GM10248 (cell line): ENCODE data around the gene WNT16.

ENCODE experiments used
- CTCF ChIA-PET: fragments of 300-600 bp; sonication (Branson Sonifier 250); formaldehyde crosslinking; extraction: SDS; loops from one replicate; lab custom pipeline; 2021; ENCODE audit warnings: antibody characterized with exemption; lab: Yijun Ruan, JAX
- POLR2A ChIA-PET: fragments of 350-650 bp; sonication (Branson Sonifier 250); formaldehyde crosslinking; extraction: SDS; loops from one replicate; lab custom pipeline; 2020; ENCODE audit warnings: antibody characterized with exemption; lab: Yijun Ruan, JAX
- DNase-seq: peaks from one replicate; pipeline ENCODE4 v3.0.0; 2012; ENCODE audit errors: extremely low spot score
- TF ChIP-seq, protein P1 (sequence below): IDR thresholded peaks from 2 replicates; pipeline ENCODE4 v1.5.1; 2012; ENCODE audit warnings: mild to moderate bottlenecking, low read depth; ENCODE audit errors: extremely low read depth, missing control alignments, control extremely low read depth

The WNT16 gene

DNA sequence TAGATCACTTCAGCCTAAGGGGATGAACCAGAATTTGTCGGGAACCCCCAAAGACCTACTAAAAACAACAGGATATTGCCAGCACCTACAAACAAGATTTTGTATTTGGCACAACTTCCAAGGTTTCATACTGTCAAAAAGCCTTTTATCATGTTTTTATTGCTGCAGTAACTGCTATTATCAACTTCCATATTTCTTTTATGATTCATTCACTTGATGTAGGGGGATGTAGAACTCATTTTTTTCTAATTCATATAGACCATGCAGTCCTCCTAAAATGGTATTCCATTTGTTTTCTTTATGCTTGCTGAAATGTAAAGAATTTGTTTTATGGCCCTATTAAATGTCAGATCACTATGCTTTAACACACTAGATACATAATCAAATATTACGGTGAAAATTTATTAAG, 30.0 kb upstream of the WNT16 start:
- TF ChIP-seq, protein P1, sequence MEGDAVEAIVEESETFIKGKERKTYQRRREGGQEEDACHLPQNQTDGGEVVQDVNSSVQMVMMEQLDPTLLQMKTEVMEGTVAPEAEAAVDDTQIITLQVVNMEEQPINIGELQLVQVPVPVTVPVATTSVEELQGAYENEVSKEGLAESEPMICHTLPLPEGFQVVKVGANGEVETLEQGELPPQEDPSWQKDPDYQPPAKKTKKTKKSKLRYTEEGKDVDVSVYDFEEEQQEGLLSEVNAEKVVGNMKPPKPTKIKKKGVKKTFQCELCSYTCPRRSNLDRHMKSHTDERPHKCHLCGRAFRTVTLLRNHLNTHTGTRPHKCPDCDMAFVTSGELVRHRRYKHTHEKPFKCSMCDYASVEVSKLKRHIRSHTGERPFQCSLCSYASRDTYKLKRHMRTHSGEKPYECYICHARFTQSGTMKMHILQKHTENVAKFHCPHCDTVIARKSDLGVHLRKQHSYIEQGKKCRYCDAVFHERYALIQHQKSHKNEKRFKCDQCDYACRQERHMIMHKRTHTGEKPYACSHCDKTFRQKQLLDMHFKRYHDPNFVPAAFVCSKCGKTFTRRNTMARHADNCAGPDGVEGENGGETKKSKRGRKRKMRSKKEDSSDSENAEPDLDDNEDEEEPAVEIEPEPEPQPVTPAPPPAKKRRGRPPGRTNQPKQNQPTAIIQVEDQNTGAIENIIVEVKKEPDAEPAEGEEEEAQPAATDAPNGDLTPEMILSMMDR = no peak
- ChIA-PET POLR2A (no interaction called here), CTCF (interaction anchor here (2.1 to 2.3 kb wide), 2 partner anchors 10 to 23 kb away, joined by 4 to 7 read pairs; no protein-coding TSS in a partner anchor)
- DNase-seq = no peak

DNA sequence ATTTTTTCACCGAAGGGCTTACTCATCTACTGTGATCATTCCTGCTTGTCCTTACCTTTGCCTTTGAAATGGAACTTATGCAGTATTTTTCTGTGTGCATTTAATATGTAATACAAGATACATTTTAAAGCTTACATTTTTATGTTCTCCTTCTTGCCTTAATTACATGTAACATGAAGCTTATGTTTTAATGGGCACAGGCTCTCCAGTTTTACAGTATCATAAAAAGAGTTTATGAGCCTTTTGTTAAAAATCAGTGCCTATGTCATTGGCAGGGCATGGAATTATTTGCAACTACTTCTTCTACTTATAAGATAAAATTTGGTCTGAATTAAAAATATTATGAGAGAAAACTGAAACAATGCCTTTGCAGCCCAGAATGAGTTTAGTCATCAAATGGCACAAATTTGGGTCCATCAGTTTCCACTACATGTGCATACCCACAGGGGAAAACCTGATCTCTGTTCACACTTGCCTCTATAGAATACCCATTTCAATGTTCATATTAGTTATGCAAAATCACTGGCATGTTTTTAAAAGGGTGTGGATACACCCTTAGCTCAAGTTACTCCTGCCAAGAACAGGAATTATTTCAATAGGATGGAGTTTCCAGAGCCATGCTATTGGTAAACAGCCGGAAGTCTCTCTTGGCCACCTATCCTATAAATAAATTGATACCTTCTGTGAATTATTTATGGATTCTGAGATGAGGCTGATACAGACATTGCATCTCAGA, 27.9 kb upstream of the WNT16 start:
- ChIA-PET CTCF (interaction anchor here (2.1 to 2.3 kb wide), 2 partner anchors 12 to 25 kb away, joined by 4 to 7 read pairs; no protein-coding TSS in a partner anchor), POLR2A (no interaction called here)
- TF ChIP-seq, protein P1 = no peak
- no peak for DNase-seq

DNA sequence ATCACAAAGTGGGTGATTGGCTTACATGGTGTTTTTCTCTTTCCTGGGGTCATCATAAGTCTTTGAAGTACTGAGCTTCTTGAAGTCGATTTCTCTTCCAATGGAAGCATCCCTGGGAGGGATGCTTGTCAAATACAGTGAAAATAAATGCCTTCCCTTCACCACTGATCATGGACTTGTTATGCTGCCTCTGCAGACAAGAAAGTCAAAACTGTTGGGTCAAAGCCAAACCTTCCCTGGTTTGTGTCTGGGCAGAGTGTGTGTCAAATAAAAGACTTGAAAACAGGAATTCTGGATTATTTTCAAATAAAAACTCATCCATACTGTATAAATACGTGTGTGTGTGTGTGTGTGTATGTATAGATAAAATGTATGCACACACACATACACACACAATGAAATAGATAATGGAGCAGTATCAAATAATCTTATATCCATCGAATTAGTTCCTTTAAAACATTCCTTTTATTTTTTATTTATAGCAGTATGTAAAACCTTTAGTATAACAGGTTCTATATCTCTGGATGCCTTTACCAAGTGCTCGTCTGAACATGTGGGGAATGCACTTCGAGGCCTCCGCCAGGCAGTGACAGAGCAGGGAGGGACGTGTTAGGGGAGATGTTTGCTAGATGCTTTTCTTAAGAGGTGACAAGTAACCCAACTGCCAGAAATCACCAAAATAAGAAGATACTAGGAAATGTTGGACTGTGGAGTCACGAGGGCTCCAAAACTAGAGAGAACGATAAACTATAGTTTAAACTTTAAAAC, 27.2 kb upstream of the WNT16 start:
- CTCF ChIA-PET = no interaction called here
- POLR2A ChIA-PET = no interaction called here
- TF ChIP-seq, protein P1 = no peak
- DNase-seq = no peak

DNA sequence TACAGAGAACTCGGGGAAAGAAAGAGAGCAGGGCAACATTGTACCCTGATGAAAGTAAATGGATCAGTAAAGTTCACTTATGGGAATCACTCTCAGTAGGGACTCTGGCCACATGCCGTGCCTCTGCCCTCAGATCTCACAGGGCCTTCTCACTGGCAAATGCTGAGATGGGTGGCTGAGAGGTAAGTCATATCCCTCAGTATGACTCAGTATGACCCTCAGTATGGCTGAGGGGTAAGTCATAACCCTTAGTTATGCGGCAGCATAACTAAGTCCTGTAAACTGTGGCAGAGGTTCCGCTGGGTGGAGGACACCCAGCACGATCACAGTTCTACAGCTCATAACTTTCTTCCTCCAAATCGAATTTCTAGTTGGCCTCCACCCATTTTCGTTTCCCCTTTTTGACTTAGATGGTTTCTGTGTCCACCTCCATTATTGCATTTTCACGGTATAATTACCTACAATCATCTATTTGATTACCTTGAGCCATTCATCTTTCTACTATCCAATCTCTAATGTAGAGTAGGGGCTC, 26.5 kb upstream of the WNT16 start:
- CTCF ChIA-PET = no interaction called here
- TF ChIP-seq, protein P1 = no peak
- peak; percentile 19 for DNase-seq
- POLR2A ChIA-PET = no interaction called here

DNA sequence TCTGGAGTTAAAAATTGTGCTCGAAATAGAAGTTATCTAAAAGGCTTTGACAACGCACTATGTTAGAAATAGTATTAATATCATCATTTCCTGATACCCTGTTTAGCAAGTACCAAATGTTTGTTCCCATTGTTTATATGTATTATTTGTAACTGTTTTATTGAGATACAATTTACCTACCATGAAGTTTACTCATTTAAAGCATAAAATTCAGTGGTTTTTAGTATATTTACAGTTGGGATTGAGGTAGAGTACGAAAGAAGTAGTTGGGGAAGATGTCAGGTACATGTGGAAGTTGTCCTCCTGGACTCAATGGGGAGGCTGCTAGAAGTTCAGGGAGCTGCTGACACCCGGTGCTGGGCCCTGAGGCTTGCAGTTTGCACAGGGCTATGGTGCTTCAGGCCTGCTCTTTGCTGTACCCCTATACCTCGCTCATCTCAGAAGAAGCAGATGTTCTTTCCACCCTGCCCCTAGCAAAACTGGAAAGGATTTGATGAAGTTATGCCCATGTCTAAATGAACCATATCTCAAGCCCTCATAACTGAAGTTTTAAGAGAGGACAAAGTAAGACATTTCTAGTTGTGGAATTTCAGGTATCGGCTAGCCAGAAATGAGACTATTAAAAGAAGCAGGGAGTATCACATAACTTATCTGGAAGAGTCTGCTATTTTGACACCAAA, 25.2 kb upstream of the WNT16 start:
- DNase-seq = no peak
- ChIA-PET CTCF (no interaction called here), POLR2A (no interaction called here)
- TF ChIP-seq, protein P1 = no peak

DNA sequence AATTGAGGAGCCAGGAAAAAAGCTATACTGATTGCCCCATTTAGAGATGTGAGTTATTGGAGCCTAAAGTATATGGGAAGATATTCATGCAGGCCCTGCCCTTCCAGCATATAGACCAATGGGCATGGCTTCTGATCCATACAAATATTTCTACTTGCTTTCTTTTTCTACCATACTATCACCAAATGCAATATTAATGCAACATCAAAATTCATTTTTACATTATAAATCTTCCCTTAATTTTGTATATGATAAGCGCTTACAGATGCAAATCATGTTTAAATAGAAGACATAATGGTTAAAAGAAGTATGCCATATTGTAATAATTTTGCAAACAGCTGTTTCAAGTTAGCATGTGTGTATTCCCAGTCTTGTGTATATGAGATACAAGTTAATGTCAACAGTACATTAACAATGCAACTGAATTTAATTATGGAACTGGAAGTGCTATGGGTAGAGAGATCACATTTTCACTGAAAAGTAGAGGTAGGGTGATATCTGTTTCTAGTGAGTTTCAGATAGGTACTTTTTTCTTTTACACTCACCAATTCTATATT, 24.6 kb upstream of the WNT16 start:
- TF ChIP-seq, protein P1 = no peak
- ChIA-PET POLR2A (no interaction called here), CTCF (no interaction called here)
- no peak for DNase-seq
